ENCODE results near the gene EPM2AIP1. TPM values are rescaled to one million over a fixed set of nuclear protein-coding genes. Genes with fewer than 3 reads are reported as not detected.
A peak's percentile ranks its signal among the peaks of the same experiment; 100 is the strongest.
"Not testable (repeated sequence)": the region's sequence is repeated elsewhere in the genome, so short reads cannot be mapped to it uniquely, and the experiment has no call there.

Gene EPM2AIP1
- 10 to 100 TPM; 17.4 to 23.5 TPM for total RNA-seq
- polyA plus RNA-seq (ENCODE audit: insufficient read depth, low read depth, low replicate concordance), result 13.1 TPM
- long read RNA-seq, donor 1, full-length matches to known transcripts, result 150 of 150 reads
- long read RNA-seq, donor 1, partial matches to known transcripts, result 0 of 150 reads
- long read RNA-seq, donor 1, other reads (novel, unspliced or antisense), result 0 of 150 reads
- long read RNA-seq, donor 2, full-length matches to known transcripts, result 72 of 72 reads
- long read RNA-seq, donor 2, partial matches to known transcripts, result 0 of 72 reads
- long read RNA-seq, donor 2, other reads (novel, unspliced or antisense), result 0 of 72 reads

- 0% methylated on average over 16 to 48 of the region's 48 CpGs for WGBS, 2 donors
- DNase-seq, result peak; percentile 100
- intact Hi-C loops (cut with DNase I; ENCODE audit: low total_unique reads), result no loop called here
Observed at GRCh38 chr3:36992806-36993325, at the start of gene EPM2AIP1. TSS of gene EPM2AIP1 (minus strand) at chr3:36993131. CDS start at chr3:36993077, 54 bp downstream.

GRCh38 chr3:37042712-37043111 lies 49.8 kb upstream of the EPM2AIP1 start:
- H3K27ac ChIP-seq; H3K4me1 ChIP-seq; H3K9me3 ChIP-seq; DNase-seq; H3K4me3 ChIP-seq; H3K36me3 ChIP-seq (ENCODE audit: low read depth, missing control alignments); intact Hi-C loops (cut with DNase I; ENCODE audit: low total_unique reads); H3K27me3 ChIP-seq: not testable (repeated sequence)
- 62 to 77% methylated on average over 3 of the region's 3 CpGs for WGBS, 2 donors

More at GRCh38 chr3:36992806-36993325, at the start of gene EPM2AIP1:
- Histone ChIP-seq H3K27me3 (no peaks in the 10 kb centered on the region), H3K4me1 (peaks cover 21% of the 10 kb centered on the region), H3K27ac (peak within 1 kb of the TSS; percentile 98 to 99), H3K36me3 (ENCODE audit: low read depth, missing control alignments) (no peaks in the 10 kb centered on the region), H3K4me3 (peak within 1 kb of the TSS; percentile 75 to 87), H3K9me3 (no peaks in the 10 kb centered on the region)
- TF ChIP-seq POLR2A (IDR thresholded peaks at IDR 0.05) (peak; percentile 89), CTCF (IDR thresholded peaks at IDR 0.05) (peak in 1 of 3 experiments; percentile 9)

DNA sequence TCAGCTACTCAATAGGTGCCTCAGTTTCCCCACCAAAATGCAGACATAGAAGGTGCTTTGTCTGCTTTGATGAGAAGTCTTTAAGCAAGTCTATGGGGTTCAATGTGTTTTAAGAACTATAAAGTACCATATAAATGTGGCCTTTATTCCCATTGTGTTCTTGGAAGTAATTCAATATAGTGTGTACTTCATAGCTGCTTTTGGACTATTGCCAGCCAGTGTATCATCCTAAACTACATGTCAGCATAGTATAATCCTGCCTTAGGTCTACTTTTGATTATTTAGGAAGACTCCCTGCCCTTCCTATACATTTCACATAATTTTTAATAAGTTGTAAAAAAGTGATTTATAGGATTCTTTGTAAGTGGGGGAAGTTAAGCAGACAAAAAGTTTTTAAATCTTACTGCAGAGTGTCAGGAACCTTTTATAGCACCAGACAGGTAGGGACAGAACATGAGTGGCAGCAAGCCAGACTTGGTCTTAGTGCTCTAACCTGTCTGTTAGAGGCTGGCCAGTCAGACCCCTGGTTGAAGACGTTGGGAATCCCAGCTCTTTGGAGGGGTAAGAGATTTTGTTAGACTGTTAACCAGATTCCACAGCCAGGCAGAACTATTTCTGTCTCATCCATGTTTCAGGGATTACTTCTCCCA lies 48.7 kb upstream of the EPM2AIP1 start:
- Histone ChIP-seq H3K27me3 (no peaks in the 10 kb centered on the region), H3K27ac (no peak overlapping the region), H3K4me3 (no peak overlapping the region), H3K9me3 (no peaks in the 10 kb centered on the region), H3K4me1 (no peaks in the 10 kb centered on the region), H3K36me3 (ENCODE audit: low read depth, missing control alignments) (no peaks in the 10 kb centered on the region)
- TF ChIP-seq CTCF (IDR thresholded peaks at IDR 0.05) (no peak), POLR2A (IDR thresholded peaks at IDR 0.05) (no peak)
- 57 to 80% methylated on average over 1 of the region's 1 CpG for WGBS, 2 donors
- intact Hi-C loops (cut with DNase I; ENCODE audit: low total_unique reads), result no loop called here
- DNase-seq, result no peak

DNA sequence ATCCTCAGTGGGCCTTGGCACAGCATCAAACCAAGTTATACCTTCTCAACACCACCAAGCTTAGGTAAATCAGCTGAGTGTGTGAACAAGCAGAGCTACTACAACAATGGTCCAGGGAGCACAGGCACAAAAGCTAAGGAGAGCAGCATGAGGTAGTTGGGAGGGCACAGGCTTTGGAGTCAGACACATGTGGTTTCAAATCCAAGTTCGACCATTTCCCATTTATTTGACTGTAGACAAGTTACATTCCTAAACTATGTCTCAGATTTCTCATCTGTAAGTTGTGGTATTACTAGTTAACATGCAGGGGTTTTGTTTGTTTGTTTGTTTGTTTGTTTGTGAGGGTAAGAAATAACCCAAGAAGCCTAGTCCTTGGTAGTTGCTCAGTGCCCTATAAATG lies 47.3 kb upstream of the EPM2AIP1 start:
- Histone ChIP-seq H3K4me3 (no peak overlapping the region), H3K27me3 (no peaks in the 10 kb centered on the region), H3K27ac (no peak overlapping the region), H3K9me3 (no peaks in the 10 kb centered on the region), H3K36me3 (ENCODE audit: low read depth, missing control alignments) (no peaks in the 10 kb centered on the region), H3K4me1 (no peaks in the 10 kb centered on the region)
- DNase-seq, result no peak
- WGBS, 2 donors, result 94 to 100% methylated on average over 1 of the region's 1 CpG
- no peak for TF ChIP-seq POLR2A (IDR thresholded peaks at IDR 0.05)
- no peak for TF ChIP-seq CTCF (IDR thresholded peaks at IDR 0.05)
- intact Hi-C loops (cut with DNase I; ENCODE audit: low total_unique reads), result no loop called here

DNA sequence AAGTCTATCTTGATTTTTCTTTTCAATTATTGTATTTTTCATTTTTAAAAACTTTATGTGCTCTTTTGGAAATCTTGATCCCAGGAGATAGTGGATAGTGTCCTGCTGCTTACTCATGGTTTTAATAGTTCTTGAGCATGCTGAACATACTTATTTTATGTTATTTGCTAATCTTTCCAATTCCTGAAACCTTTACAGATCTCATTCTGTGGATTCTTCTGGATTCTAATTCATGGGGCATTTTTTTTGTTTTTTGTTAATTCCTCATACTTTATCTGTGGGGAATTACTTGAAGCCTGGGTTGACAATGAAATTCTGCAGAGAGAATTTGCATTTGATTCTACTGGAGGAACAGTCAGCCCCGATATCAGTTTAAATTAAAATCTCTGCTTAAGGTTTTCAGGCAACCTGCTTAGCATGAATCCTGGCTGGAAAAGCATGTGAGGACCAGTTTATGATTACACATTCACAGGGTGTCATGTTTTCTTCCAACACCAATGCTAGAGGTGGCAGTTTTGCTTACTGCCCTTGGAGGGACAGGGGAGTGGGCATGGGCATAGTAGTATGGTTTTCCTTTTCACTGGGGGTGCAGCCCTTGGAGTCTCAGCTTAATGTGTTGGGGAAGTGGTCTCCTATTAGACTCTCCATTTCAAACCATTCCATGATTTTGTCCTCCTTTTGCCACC lies 46.4 kb upstream of the EPM2AIP1 start:
- H3K4me3 ChIP-seq, result no peak overlapping the region
- intact Hi-C loops (cut with DNase I; ENCODE audit: low total_unique reads), result no loop called here
- 96 to 98% methylated on average over 1 of the region's 1 CpG for WGBS, 2 donors
- no peaks in the 10 kb centered on the region for H3K4me1 ChIP-seq
- no peaks in the 10 kb centered on the region for H3K9me3 ChIP-seq
- DNase-seq, result no peak
- no peak overlapping the region for H3K27ac ChIP-seq
- H3K36me3 ChIP-seq (ENCODE audit: low read depth, missing control alignments), result no peaks in the 10 kb centered on the region
- H3K27me3 ChIP-seq, result no peaks in the 10 kb centered on the region
- TF ChIP-seq CTCF (IDR thresholded peaks at IDR 0.05) (no peak), POLR2A (IDR thresholded peaks at IDR 0.05) (no peak)

All from testis (tissue), 5 donors.